Measurements from ENCODE around the gene ZNF410. TPM values are rescaled to one million over a fixed set of nuclear protein-coding genes. Genes with fewer than 3 reads are reported as not detected.

Gene ZNF410
- total RNA-seq, 1 experiment from 2014 or later, result 79.3 TPM

DNA sequence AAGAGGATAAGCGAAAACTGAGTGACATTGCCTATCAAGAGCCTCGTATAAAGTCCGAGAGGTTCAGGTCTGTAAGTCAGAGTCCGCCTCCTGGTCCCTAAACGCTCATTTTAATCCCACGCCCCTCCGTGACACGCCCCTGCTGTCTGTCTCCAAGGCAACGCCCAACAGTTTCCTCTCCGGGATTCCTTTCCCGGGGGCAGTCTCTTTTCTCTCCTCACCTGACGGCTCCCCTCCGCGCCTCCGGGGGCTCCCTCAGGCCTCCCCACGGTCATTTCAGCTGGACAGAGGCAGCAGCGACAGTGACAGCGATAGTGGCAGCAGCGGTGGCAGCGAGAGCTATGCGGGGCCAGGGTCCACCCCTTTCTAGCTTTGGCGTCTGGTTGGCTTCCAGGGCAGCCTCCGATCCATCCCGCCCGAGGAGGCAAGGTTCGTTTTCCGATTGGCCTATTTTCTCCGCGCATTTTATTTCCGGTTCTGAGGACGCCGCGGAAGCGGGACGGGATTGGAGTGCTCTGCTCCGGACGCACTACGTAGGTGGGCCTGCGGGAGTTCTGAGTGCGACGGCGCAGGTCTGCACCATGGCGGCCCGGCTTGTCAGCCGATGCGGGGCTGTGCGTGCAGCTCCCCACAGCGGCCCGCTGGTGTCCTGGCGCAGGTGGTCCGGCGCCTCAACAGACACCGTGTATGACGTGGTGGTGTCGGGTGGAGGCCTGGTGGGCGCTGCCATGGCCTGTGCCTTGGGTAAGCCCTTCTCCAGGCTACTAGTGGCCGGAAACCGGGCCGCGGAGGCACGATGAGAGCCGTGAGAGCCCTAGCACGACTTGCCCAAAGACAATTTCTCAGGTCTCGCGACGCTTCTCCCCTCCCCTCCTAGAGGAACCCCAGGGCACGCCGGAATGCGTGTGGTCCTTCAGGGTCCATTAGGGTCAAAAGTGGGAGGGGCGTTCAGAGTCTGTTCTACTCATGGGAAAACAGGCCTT, 63.4 kb downstream of the ZNF410 start, which contains the start of the genes COQ6 and FAM161B:
Gene COQ6 (plus strand): TSS at position 551 of the 983 bp plus-strand sequence. CDS start 31 bp downstream, at position 582.
Gene FAM161B (minus strand): TSS at position 343 of the 983 bp plus-strand sequence. CDS start 68 bp downstream, at position 275.
- DNase-seq (ENCODE audit: extremely low read depth, low read depth), result peak; percentile 96

DNA sequence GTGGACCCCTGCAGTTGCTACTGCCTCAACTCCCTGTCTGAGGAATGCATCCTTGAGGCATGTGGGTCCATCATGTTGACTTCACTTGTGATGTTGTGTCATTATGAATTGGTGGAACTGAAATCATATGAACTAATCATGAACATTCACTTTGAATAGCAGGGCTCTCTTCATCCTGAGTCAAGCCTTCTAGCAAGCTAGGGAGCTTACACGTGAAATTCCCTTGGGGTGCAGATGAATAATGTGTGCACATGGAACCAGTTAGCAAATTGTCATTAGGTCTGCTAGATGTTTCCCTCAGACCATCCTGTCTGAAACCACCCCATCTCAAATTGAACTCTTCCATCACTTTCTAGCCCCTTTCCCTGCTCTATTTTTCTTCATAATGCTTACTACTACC, 67.1 kb downstream of the ZNF410 start:
- no peak for DNase-seq (ENCODE audit: extremely low read depth, low read depth)

DNA sequence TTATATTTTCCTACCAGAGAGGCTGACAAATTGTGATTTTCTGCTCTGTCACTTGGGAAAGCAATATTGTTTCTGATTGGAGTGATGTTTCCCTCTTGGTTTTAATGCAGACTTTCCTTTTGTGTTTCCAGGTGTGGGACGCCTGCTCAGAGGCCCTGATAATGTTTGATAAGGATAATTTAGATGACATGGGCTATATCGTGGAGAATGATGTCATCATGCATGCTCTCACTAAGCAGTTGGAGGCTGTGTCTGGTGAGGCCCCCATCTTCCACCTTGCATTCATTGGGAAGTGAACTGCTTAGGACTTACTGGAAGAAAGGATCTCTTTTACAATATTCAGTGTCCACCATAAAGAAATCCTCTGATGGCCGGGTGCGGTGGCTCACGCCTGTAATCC, 69.0 kb downstream of the ZNF410 start:
- DNase-seq (ENCODE audit: extremely low read depth, low read depth), result no peak

DNA sequence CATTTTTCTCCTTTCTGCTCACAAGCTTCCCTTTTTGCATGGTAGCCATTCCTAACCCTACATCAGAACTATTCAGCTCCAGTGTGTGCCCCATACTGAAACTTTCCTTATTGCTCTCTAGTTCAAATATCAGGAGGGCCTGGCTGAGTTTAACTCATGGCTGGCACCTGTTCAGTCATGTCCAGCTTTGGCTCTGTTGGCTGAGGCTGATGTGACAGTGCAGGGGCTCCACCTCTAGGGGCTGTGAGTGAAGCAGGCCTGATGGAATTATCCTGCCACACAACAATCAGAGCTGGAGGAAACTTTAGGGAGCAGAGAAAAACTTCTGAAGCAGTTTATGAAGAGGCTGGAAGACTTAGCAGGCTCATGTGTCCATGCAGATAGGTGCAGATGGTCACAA, 71.9 kb downstream of the ZNF410 start:
- DNase-seq (ENCODE audit: extremely low read depth, low read depth), result no peak

DNA sequence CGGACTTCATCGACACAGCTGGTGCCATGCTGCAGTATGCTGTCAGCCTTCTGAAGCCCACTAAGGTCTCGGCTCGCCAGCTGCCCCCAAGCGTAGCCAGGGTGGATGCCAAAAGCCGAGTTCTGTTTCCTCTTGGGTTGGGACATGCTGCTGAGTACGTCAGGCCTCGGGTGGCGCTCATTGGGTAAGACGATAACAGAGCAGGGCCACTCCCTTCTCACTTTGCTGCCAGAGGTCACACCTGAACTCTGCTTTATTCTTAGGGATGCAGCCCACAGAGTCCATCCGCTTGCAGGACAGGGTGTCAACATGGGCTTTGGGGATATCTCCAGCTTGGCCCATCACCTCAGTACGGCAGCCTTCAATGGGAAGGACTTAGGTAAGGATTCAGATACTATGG, 74.5 kb downstream of the ZNF410 start:
- DNase-seq (ENCODE audit: extremely low read depth, low read depth), result no peak

DNA sequence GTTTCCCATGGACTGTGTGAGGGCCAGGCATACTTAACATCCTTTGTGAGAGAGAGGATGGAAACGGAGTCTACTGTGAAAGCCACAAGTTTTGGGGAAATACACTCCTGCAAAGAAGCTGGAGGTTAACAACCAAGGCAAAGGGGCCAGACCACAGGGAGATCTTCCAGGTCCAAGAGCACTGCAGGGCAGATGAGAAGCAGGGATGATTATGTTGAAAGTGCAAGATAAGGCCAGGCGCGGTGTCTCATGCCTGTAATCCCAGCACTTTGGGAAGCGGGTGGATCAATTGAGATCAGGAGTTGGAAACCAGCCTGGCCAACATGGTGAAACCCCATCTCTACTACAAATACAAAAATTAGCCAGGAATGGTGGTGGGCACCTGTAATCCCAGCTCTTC, 78.6 kb downstream of the ZNF410 start:
- no peak for DNase-seq (ENCODE audit: extremely low read depth, low read depth)

DNA sequence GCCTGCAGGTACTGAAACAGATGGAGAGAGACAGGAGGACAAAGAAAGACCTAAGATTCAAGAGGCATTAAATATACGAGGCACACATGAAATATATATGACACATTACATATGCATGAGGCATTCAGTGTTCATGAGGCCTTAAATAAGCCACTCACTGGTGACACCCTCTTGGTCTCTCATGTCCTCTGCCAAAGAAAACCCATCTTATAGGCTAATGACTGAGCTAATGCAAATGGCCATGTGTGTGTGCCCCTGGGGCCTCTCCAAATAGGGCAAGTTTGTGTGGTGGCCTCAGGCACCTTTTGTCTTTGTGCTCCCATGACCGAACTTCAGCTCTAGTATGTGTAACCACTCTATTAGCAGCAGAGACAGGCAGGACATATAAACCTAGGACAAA, 82.2 kb downstream of the ZNF410 start:
- no peak for DNase-seq (ENCODE audit: extremely low read depth, low read depth)

DNA sequence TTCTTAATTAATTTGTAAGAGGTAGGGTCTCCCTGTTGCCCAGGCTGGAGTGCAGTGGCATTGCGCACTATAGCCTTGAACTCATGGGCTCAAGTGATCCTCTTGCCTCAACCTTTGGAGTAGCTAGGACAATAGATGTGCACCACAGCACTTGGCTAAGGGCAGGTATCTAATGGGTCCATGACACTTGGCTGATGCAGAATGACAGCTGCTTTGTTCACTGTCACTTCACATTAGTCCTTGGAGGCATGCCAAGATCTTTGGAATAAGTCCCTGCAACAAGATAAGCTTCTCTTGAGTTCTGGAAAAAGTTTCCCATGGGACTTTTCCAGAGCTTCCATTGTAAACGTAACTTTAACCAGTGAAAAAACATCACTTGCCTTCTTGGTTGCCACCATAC, 86.8 kb downstream of the ZNF410 start:
- no peak for DNase-seq (ENCODE audit: extremely low read depth, low read depth)

DNA sequence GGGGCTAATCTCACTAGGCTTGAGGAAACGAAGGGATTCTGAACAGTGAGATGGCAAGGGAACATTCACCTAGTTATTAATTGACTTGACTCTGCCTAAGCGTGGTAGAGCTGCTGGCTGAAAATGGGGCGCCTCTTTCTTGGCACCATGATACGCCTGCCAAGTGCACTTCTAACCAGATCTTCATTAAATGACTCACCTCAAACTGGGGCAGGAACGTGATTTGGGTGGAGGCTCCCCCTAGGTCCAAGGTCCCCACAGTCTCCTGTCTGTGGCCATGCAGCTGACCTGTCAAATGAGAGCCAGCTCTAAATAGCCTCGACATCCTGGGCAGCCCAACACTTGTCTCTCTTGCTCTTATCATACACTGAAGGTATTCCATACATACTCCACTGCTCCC, 89.5 kb downstream of the ZNF410 start:
- no peak for DNase-seq (ENCODE audit: extremely low read depth, low read depth)

DNA sequence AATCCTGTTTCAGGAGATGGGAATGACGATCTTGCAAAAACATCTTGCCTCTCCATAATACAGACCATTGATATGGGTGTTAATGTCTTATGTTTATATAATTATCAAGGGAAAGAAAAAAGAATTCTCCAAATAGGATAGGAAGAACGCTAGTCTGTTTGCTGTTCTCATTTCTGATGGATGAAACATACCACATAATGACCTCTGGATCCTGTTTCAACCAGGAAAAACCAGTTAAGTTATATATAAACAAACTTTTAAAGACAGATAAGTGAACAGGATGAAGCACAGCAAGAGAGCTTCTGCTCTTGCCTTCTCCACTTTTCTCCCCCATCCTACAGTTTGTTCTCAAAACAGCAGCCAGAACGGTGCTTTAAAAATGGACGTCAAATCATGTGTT, 91.2 kb downstream of the ZNF410 start:
- no peak for DNase-seq (ENCODE audit: extremely low read depth, low read depth)

Small RNAs within 50 kb of the gene (small RNA-seq; reads per million reads assigned to genes)
- gene AC005520.4 (0 reads per million in 2 experiments), gene RF00019 (0 reads per million in 2 experiments)

Other genes with a start within 250 kb of the ZNF410 start
- 24.8 and 30.7 TPM in 2 replicates for gene DNAL1, start 241.9 kb upstream of the ZNF410 start, total RNA-seq (2014; rRNA removed; shearing (Covaris generic))
- gene PNMA1, start 172.5 kb upstream of the ZNF410 start, total RNA-seq (2014; rRNA removed; shearing (Covaris generic)), result 72.9 and 78.4 TPM in 2 replicates
- 9.6 and 12.8 TPM in 2 replicates for gene PTGR2, start 35.0 kb upstream of the ZNF410 start, total RNA-seq (2014; rRNA removed; shearing (Covaris generic))
- 1.9 and 2.1 TPM in 2 replicates for gene FAM161B, start 63.2 kb downstream of the ZNF410 start, total RNA-seq (2014; rRNA removed; shearing (Covaris generic))
- gene COQ6, start 63.4 kb downstream of the ZNF410 start, total RNA-seq (2014; rRNA removed; shearing (Covaris generic)), result 21.8 and 22.4 TPM in 2 replicates
- 12.6 and 13.8 TPM in 2 replicates for gene ENTPD5, start 132.4 kb downstream of the ZNF410 start, total RNA-seq (2014; rRNA removed; shearing (Covaris generic))
- 1.7 and 2.8 TPM in 2 replicates for gene BBOF1, start 132.5 kb downstream of the ZNF410 start, total RNA-seq (2014; rRNA removed; shearing (Covaris generic))
- gene ALDH6A1, start 197.6 kb downstream of the ZNF410 start, total RNA-seq (2014; rRNA removed; shearing (Covaris generic)), result 6.9 and 7.4 TPM in 2 replicates
- gene LIN52, start 198.1 kb downstream of the ZNF410 start, total RNA-seq (2014; rRNA removed; shearing (Covaris generic)), result 8.1 and 9.8 TPM in 2 replicates

All from NCI-H460 (cell line).